ENCODE results near the gene PALM3.

Gene PALM3

DNA sequence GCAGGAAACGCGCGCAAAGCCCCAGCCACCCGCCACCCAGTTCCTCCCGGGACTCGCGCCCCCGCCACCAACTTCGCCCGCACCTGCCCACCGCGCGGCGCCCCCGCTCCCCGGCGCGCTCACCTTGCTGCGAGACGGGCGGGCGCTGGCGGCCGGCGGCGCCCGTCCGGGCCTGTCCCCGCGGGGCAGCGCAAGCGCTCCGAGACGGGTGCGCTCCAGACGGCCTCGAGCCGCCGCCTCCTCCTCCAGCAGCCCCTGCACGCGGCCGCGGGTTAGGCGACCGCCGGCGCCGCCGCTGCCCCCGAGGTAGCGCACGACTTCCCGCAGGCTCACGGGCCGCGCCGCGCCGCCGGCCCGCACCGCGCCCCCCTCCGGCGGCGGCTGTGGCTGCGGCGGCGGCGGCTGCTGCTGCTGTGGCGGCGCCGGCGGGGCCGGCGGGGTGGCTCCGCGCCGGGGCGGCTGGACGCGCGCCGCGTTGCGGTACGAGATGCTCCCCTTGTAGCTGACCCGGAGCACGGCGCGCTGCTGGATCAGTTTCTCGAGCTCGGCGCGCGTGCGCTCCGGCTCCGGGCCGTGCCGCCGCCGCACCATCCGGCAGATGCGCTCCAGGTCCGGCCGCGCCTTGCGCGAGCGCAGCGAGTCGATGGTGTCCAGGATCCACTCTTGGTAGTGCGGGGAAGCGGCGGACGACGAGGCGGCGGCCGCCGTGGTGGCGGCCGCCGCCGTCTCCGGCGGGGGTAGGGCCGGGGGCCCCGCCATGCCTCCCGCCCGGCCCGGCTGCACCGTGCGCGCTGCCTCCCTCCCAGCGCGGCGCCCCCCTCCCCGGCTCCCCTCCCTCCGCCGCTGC, 28.0 kb upstream of the PALM3 start:
- peak; percentile 32 for DNase-seq

DNA sequence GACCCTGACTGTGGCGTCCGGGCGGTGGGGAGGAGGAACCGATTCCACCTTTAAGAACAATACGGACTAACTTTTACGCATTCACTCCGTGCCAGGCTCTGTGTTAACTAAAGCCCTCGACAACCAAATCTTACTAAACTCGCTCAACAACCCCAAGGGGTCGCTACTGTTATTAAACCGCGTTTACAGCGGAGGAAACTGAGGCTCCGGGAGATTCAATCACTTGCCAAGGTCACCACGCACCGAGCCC, 27.5 kb upstream of the PALM3 start:
- DNase-seq: no peak

- no peak for DNase-seq
These were observed 26.9 kb upstream of the PALM3 start for GRCh38 chr19:14088634-14089411.

GRCh38 chr19:14086098-14086497, 24.2 kb upstream of the PALM3 start:
- no peak for DNase-seq

- DNase-seq: no peak
These were observed 23.6 kb upstream of the PALM3 start, which contains the start of gene C19orf67 for GRCh38 chr19:14085309-14085995. Gene C19orf67, minus strand, starts transcription at chr19:14085783. Its CDS starts 156 bp downstream, at chr19:14085627.

- no peak for DNase-seq
These were observed 20.7 kb upstream of the PALM3 start for GRCh38 chr19:14082675-14082960.

GRCh38 chr19:14081797-14082674, 20.2 kb upstream of the PALM3 start:
- peak in 1 of 2 experiments; percentile 29 for DNase-seq

DNA sequence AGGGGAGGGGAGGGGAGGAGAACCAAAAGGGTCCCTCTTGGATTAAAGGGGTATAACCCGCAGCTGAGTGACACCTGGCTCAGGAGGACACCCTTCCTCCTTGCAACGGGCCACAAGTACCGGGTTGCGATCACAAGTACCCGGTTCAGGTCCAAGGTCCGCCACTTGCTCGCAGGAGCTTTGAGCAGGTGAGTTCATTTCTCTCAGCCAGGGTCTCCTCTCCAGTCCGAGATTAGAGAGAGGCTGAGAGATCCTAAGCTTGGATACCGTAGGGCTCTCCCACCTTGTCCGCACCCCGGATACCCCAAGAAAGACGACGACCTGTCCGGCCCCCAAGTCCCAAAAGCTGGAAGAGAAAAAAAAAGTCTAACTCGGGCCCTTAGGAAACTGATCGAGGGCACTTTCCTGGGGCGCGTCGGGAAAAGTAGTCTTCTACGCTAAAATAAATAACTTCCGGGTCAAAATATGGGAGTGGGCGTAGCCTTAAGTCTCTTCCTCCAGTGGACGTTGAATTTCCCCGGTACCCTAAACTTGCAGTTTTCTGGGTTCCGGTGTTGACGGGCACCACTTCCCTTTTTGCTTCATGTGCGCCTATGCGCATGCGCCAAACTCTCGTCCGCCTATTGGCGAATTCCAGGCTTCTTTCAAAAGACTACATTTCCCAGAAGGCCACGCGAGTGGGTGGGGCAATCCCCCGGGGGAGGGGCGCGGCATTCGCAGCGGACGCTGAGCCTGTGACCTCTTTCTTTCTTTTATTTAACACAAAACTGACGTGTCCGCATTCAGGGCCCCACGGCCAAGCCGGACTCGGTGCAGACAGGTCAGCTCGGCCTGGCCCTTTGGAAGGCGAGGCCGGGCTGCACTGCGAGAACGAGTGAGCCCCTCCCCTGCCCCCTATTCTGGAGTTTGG, 19.3 kb upstream of the PALM3 start:
- DNase-seq: peak; percentile 98

GRCh38 chr19:14078411-14078810, 16.5 kb upstream of the PALM3 start:
- no peak for DNase-seq

- DNase-seq: peak in 1 of 2 experiments; percentile 26
These were observed 12.3 kb upstream of the PALM3 start for GRCh38 chr19:14073925-14074838.

- peak; percentile 57 to 64 for DNase-seq
These were observed 11.5 kb upstream of the PALM3 start for GRCh38 chr19:14073261-14073924.

- no peak for DNase-seq
These were observed 10.8 kb upstream of the PALM3 start, which contains the start of gene MISP3 for GRCh38 chr19:14072535-14073260. Gene MISP3, plus strand, starts transcription at chr19:14072786. Its CDS starts 524 bp downstream, at chr19:14073310.

- no peak for DNase-seq
These were observed 8.6 kb upstream of the PALM3 start for GRCh38 chr19:14070268-14071050.

DNA sequence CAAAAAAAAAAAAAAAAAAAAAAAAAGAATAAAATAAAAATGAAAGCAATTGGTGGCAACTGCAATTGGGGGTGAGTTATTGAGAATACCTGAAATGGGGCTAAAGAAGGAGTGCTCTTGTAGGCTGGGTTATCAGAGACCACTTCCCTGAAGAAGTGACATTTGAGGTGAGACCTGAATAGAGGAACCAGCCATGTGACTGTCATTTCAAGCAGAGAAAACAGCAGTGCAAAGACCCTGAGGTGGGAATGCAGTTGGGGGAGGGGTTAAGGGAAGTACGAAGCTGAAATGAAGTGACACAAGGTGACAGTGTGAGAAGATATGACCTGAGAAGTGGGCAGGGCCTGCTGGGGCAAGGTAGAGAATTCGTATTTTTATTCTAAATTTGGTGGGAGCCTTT, 4.3 kb upstream of the PALM3 start:
- no peak for DNase-seq

- DNase-seq: no peak
These were observed 1.2 kb upstream of the PALM3 start for GRCh38 chr19:14063105-14063504.

DNA sequence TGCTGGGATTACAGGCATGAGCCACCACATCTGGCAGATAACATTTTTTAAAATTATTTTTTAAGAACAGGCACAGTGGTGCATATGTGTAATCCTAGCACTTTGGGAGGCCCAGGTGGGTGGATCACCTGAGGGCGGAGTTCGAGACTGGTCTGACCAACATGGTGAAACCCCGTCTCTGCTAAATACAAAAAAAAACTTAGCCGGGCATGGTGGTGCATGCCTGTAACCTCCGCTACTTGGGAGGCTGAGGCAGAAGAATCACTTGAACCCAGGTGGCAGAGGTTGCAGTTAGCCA, 631 bp upstream of the PALM3 start:
- no peak for DNase-seq

GRCh38 chr19:14061081-14061749, 661 bp downstream of the PALM3 start:
- no peak for DNase-seq

DNA sequence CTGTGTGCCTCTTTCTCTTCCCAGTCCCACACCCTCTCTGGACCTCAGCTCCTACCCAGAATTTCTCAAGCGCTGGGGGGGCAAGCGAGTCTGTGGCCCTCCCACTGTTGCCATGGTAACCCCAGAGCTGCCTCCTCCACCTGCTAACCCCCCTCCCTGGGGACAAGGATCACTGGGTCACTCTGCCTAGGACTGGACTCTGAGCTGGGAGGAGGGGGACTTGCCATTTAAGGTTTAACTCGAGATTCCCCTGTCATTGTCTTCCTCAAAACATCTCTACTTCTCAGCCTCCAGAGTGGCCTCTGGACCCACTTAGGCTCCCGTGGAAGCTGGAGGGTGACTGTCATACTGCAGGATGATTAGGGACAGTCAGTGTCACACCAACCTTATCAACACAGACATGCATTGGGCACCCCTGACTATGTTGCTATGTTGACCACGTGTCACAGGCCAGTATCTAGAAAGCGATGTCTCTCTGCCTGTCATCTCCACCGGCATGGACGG, 2.2 kb downstream of the PALM3 start:
- DNase-seq: no peak
